Loucy (cell line): ENCODE data around the gene NCKAP5.

Experiments
- H2AFZ ChIP-seq: fragments of 200-600 bp; sonication (generic); 2 replicates; pipeline ENCODE4 v1.6.0; 2016; ENCODE audit warnings: antibody characterized with exemption, mild to moderate bottlenecking, low read length, moderate library complexity
- H3F3A ChIP-seq: fragments of 200-600 bp; 2 replicates; pipeline ENCODE4 v1.6.0; 2016; ENCODE audit warnings: antibody characterized with exemption, low read depth, mild to moderate bottlenecking
- H3K27me3 ChIP-seq: fragments of 200-600 bp; sonication (generic); 2 replicates; pipeline ENCODE4 v1.6.1; 2014; ENCODE audit warnings: low read length, mild to moderate bottlenecking; ENCODE audit not compliant: insufficient read depth, poor library complexity, severe bottlenecking
- H3K36me3 ChIP-seq: fragments of 200-600 bp; sonication (generic); 2 replicates; pipeline ENCODE4 v1.6.1; 2016; ENCODE audit warnings: low read length; ENCODE audit not compliant: insufficient read depth
- H3K4me1 ChIP-seq: fragments of 200-600 bp; sonication (generic); 2 replicates; pipeline ENCODE4 v1.5.1; 2014; ENCODE audit warnings: low read length, mild to moderate bottlenecking; ENCODE audit not compliant: insufficient read depth, poor library complexity, severe bottlenecking
- H3K4me2 ChIP-seq: fragments of 200-600 bp; sonication (generic); 2 replicates; pipeline ENCODE4 v1.6.0; 2014; ENCODE audit warnings: antibody characterized with exemption, low read length, low read depth, mild to moderate bottlenecking; ENCODE audit not compliant: poor library complexity, severe bottlenecking
- H3K4me3 ChIP-seq: fragments of 200-600 bp; sonication (generic); 2 replicates; pipeline ENCODE4 v1.5.1; 2014; ENCODE audit warnings: low read length, mild to moderate bottlenecking, mixed read lengths; ENCODE audit not compliant: poor library complexity, severe bottlenecking
- H3K79me2 ChIP-seq: fragments of 200-600 bp; sonication (generic); 2 replicates; pipeline ENCODE4 v1.6.1; 2014; ENCODE audit warnings: low read length; ENCODE audit not compliant: insufficient read depth
- H3K9ac ChIP-seq: fragments of 200-600 bp; sonication (generic); 2 replicates; pipeline ENCODE4 v1.6.0; 2014; ENCODE audit warnings: mild to moderate bottlenecking, low read depth, low read length, moderate library complexity; ENCODE audit not compliant: poor library complexity, severe bottlenecking
- H3K9me2 ChIP-seq: fragments of 200-600 bp; sonication (generic); replicated peaks from 2 replicates; pipeline ENCODE4 v1.6.1; 2016; ENCODE audit warnings: low read depth, low read length, mixed read lengths
- H3K9me3 ChIP-seq: fragments of 200-600 bp; sonication (generic); 2 replicates; pipeline ENCODE4 v1.6.1; 2014; ENCODE audit warnings: mild to moderate bottlenecking, antibody characterized with exemption, low read length, low read depth; ENCODE audit not compliant: insufficient read depth
- H4K20me1 ChIP-seq: fragments of 200-600 bp; sonication (generic); 2 replicates; pipeline ENCODE4 v1.6.0; 2014; ENCODE audit warnings: antibody characterized with exemption, low read length, mild to moderate bottlenecking; ENCODE audit not compliant: insufficient read depth, poor library complexity, severe bottlenecking
- CTCF ChIP-seq: fragments of 200-600 bp; sonication (generic); conservative IDR thresholded peaks from 2 replicates; pipeline ENCODE4 v1.5.1; 2014; ENCODE audit warnings: mild to moderate bottlenecking, antibody characterized with exemption, low read length
- EZH2phosphoT487 ChIP-seq: fragments of 200-600 bp; IDR thresholded peaks from 2 replicates; pipeline ENCODE4 v1.6.1; 2018; ENCODE audit warnings: antibody characterized with exemption, mild to moderate bottlenecking, moderate library complexity, borderline replicate concordance

Gene NCKAP5

GRCh38 chr2:132757676-132758075 is 810.6 kb downstream of the NCKAP5 start:
- Histone ChIP-seq H4K20me1 (no peaks in the 10 kb centered on the region), H3K4me1 (no peaks in the 10 kb centered on the region), H3K79me2 (no peaks in the 10 kb centered on the region), H3K9me2 (no peaks in the 10 kb centered on the region), H3K9ac (no peak overlapping the region), H3K4me3 (no peak overlapping the region), H3K9me3 (peaks cover 3% of the 10 kb centered on the region; the same call in 1 of the 2 replicates), H2AFZ (no peak overlapping the region), H3K4me2 (no peak overlapping the region), H3K27me3 (no peaks in the 10 kb centered on the region), H3K36me3 (no peaks in the 10 kb centered on the region), H3F3A (no peaks in the 10 kb centered on the region)
- TF ChIP-seq EZH2phosphoT487 = no peak
- no peak for TF ChIP-seq CTCF

- Histone ChIP-seq H3K9ac (no peak overlapping the region), H3K9me2 (no peaks in the 10 kb centered on the region), H3K27me3 (no peaks in the 10 kb centered on the region), H3F3A (no peaks in the 10 kb centered on the region), H3K9me3 (peaks cover 3% of the 10 kb centered on the region; the same call in 1 of the 2 replicates), H3K36me3 (no peaks in the 10 kb centered on the region), H3K4me2 (no peak overlapping the region), H2AFZ (no peak overlapping the region), H4K20me1 (no peaks in the 10 kb centered on the region), H3K79me2 (no peaks in the 10 kb centered on the region), H3K4me3 (no peak overlapping the region), H3K4me1 (no peaks in the 10 kb centered on the region)
- TF ChIP-seq EZH2phosphoT487 = no peak
- TF ChIP-seq CTCF = no peak
Measured at GRCh38 chr2:132757002-132757589, 811.2 kb downstream of the NCKAP5 start.

GRCh38 chr2:132754867-132755472 is 813.3 kb downstream of the NCKAP5 start:
- no peak for TF ChIP-seq CTCF
- no peak for TF ChIP-seq EZH2phosphoT487
- Histone ChIP-seq H3K9me2 (no peaks in the 10 kb centered on the region), H3K4me3 (no peak overlapping the region), H3K27me3 (no peaks in the 10 kb centered on the region), H3K79me2 (no peaks in the 10 kb centered on the region), H3F3A (no peaks in the 10 kb centered on the region), H3K9me3 (no peaks in the 10 kb centered on the region; the same call in 1 of the 2 replicates), H4K20me1 (no peaks in the 10 kb centered on the region), H3K9ac (no peak overlapping the region), H3K4me2 (no peak overlapping the region), H2AFZ (no peak overlapping the region), H3K36me3 (no peaks in the 10 kb centered on the region), H3K4me1 (no peaks in the 10 kb centered on the region)
